Right atrium auricular region (tissue), 2 donors: ENCODE data around the gene PTPRN2. TPM values are rescaled to one million over a fixed set of nuclear protein-coding genes. Genes with fewer than 3 reads are reported as not detected.
"Not testable (repeated sequence)": the region's sequence is repeated elsewhere in the genome, so short reads cannot be mapped to it uniquely, and the experiment has no call there.

Source experiments
- DNase-seq: peaks from one replicate; pipeline ENCODE4 v3.0.0-alpha.2; 2019; ENCODE audit warnings: low spot score
- H3K27ac ChIP-seq, 2 donors: fragments of 200-600 bp; sonication (generic); 1 replicate in 1 of 2; 2 replicates in 1 of 2; pipeline ENCODE4 v1.5.1; 2016 to 2019
- H3K27me3 ChIP-seq, 2 donors: fragments of 200-600 bp; sonication (generic); one replicate each; pipeline versions ENCODE4 v1.5.1 to v1.6.0; 2017 to 2019
- H3K36me3 ChIP-seq: fragments of 200-600 bp; sonication (generic); one replicate; pipeline ENCODE4 v1.5.1; 2016
- H3K4me1 ChIP-seq, 2 donors: fragments of 200-600 bp; sonication (generic); one replicate each; pipeline versions ENCODE4 v1.5.1 to v1.6.0; 2017 to 2019
- H3K4me3 ChIP-seq, 2 donors: fragments of 200-600 bp; sonication (generic); 1 replicate in 1 of 2; 2 replicates in 1 of 2; pipeline ENCODE4 v1.5.1; 2017 to 2019; ENCODE audit warnings: mild to moderate bottlenecking in 1 of 2, moderate library complexity in 1 of 2
- H3K9me3 ChIP-seq, 2 donors: fragments of 200-600 bp; sonication (generic); one replicate each; pipeline ENCODE4 v1.5.1; 2019
- CTCF ChIP-seq, 2 donors: fragments of 200-600 bp; sonication (generic); IDR thresholded peaks; one replicate each; pipeline ENCODE4 v1.5.1; 2019; ENCODE audit warnings: antibody characterized with exemption in 2 of 2
- total RNA-seq, 2 donors: library from RNA; depleted of rRNA; stranded (reverse); fragments of >200 nt; gene quantifications; one replicate each; pipeline ENCODE4 v1.1.0, GENCODE V29; 2016

The PTPRN2 gene
- total RNA-seq, 2 donors from 2014 or later: 2.6 to 2.7 TPM

DNA sequence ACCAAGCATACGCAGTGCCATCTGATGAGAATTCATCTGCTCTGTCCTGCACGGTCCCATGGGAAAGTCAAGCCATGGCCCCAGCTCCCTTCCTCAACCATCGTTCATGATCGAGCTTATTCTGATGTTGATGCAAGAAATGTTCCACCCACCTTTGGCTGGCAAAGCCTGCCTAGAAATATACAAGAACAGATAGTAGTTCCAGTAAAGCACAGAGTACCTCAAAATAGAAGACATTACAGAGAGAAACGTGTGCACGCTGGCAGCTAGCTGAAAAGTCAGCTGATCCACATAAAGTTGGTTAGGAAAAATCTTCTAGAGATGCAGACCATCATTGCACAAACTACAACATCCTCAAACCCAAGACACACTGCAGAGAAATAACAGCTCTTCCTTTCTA, 127.0 kb downstream of the PTPRN2 start:
- no peaks in the 10 kb centered on the region for H3K36me3 ChIP-seq
- no peaks in the 10 kb centered on the region for H3K9me3 ChIP-seq
- DNase-seq: no peak
- H3K27me3 ChIP-seq: no peaks in the 10 kb centered on the region
- H3K27ac ChIP-seq: no peak overlapping the region
- H3K4me3 ChIP-seq: no peak overlapping the region
- H3K4me1 ChIP-seq: no peaks in the 10 kb centered on the region
- TF ChIP-seq CTCF (IDR thresholded peaks at IDR 0.05): no peak

DNA sequence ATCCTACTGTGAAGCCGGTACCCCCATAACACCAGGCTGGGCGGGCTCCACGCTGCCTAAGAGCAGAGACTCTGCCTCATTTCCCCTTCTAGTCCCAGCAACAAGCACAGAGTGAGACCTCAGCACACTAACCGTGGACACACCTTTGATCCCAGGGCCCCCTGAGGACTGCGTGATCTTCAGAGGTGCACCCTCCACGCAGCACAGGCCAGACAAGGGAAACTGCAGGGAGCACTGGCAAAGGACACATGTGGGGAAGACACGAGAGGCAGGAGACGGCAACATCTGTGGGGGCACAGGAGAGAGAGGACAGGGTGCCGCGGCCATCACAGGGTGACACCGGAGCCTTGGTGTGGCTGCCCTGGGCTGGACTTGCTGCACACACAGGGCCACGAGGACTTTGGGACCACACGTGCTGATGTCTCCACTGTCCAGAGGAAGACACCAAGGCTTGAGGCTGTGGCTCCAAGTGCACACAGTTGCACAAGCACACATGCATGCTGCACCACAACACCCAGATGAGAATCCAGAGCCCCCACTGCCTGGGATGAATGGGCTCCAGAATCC, 128.8 kb downstream of the PTPRN2 start:
- no peak overlapping the region for H3K27ac ChIP-seq
- TF ChIP-seq CTCF (IDR thresholded peaks at IDR 0.05): no peak
- DNase-seq: no peak

GRCh38 chr7:158458096-158458495, 129.5 kb downstream of the PTPRN2 start:
- Histone ChIP-seq H3K4me3 (no peak overlapping the region), H3K27ac (no peak overlapping the region), H3K9me3 (no peaks in the 10 kb centered on the region), H3K36me3 (no peaks in the 10 kb centered on the region), H3K4me1 (no peaks in the 10 kb centered on the region), H3K27me3 (no peaks in the 10 kb centered on the region)
- TF ChIP-seq CTCF (IDR thresholded peaks at IDR 0.05): no peak
- DNase-seq: no peak

More for the DNA sequence above, 128.8 kb downstream of the PTPRN2 start:
- Histone ChIP-seq H3K36me3 (no peaks in the 10 kb centered on the region), H3K9me3 (no peaks in the 10 kb centered on the region), H3K27me3 (no peaks in the 10 kb centered on the region), H3K4me1 (no peaks in the 10 kb centered on the region), H3K4me3 (no peak overlapping the region)

GRCh38 chr7:158457586-158457985, 130.0 kb downstream of the PTPRN2 start:
- not testable (repeated sequence) for DNase-seq, H3K4me3 ChIP-seq, H3K36me3 ChIP-seq, H3K4me1 ChIP-seq, H3K9me3 ChIP-seq, H3K27me3 ChIP-seq, H3K27ac ChIP-seq

- no peaks in the 10 kb centered on the region for H3K36me3 ChIP-seq
- no peak for DNase-seq
- no peak overlapping the region for H3K27ac ChIP-seq
- H3K27me3 ChIP-seq: no peaks in the 10 kb centered on the region
- TF ChIP-seq CTCF (IDR thresholded peaks at IDR 0.05): no peak
- H3K9me3 ChIP-seq: no peaks in the 10 kb centered on the region
- H3K4me1 ChIP-seq: no peaks in the 10 kb centered on the region
- H3K4me3 ChIP-seq: no peak overlapping the region
These were observed 133.0 kb downstream of the PTPRN2 start for GRCh38 chr7:158454631-158455030.

GRCh38 chr7:158453663-158454062, 134.0 kb downstream of the PTPRN2 start:
- no peak for TF ChIP-seq CTCF (IDR thresholded peaks at IDR 0.05)
- H3K9me3 ChIP-seq: no peaks in the 10 kb centered on the region
- H3K27ac ChIP-seq: no peak overlapping the region
- no peaks in the 10 kb centered on the region for H3K27me3 ChIP-seq
- no peaks in the 10 kb centered on the region for H3K36me3 ChIP-seq
- no peaks in the 10 kb centered on the region for H3K4me1 ChIP-seq
- no peak overlapping the region for H3K4me3 ChIP-seq
- no peak for DNase-seq
